ENCODE data around the gene TBC1D9.

- TF ChIP-seq ZNF384 (IDR thresholded peaks at IDR 0.05) (no peak), L3MBTL2 (conservative IDR thresholded peaks at IDR 0.05) (no peak), ELF4 (IDR thresholded peaks at IDR 0.05) (no peak), PKNOX1 (IDR thresholded peaks at IDR 0.05) (no peak), LEF1 (IDR thresholded peaks at IDR 0.05; ENCODE audit: borderline replicate concordance) (no peak), HDGF (IDR thresholded peaks at IDR 0.05; ENCODE audit: borderline replicate concordance) (no peak), SP1 (IDR thresholded peaks at IDR 0.05) (no peak), BHLHE40 (IDR thresholded peaks at IDR 0.05; ENCODE audit: borderline replicate concordance) (no peak), TARDBP (IDR thresholded peaks at IDR 0.05) (no peak), FOXK2 (IDR thresholded peaks at IDR 0.05) (no peak), FOXM1 (IDR thresholded peaks at IDR 0.05; ENCODE audit: borderline replicate concordance) (no peak), FOXA1 (IDR thresholded peaks at IDR 0.05) (no peak), SUZ12 (IDR thresholded peaks at IDR 0.05) (no peak)
Measured at GRCh38 chr4:140732780-140733179, 23.4 kb downstream of the TBC1D9 start.

Data from HEK293T (cell line).